ENCODE data around the gene TRPM2.

The TRPM2 gene

DNA sequence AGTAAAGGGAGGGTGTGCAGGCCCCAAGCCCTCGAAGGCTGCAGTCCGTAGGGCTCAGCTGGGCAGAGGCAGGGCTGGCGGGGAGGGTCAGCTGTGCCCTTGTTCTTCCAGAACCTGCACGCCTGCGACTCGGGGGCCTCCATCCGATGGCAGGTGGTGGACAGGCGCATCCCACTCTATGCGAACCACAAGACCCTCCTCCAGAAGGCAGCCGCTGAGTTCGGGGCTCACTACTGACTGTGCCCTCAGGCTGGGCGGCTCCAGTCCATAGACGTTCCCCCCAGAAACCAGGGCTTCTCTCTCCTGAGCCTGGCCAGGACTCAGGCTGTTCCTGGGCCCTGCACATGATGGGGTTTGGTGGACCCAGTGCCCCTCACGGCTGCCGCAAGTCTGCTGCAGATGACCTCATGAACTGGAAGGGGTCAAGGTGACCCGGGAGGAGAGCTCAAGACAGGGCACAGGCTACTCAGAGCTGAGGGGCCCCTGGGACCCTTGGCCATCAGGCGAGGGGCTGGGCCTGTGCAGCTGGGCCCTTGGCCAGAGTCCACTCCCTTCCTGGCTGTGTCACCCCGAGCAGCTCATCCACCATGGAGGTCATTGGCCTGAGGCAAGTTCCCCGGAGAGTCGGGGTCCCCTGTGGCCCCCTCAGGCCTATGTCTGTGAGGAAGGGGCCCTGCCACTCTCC, 88.3 kb downstream of the TRPM2 start:
- no peak overlapping the region for H3K4me3 ChIP-seq
- TF ChIP-seq, protein P1, sequence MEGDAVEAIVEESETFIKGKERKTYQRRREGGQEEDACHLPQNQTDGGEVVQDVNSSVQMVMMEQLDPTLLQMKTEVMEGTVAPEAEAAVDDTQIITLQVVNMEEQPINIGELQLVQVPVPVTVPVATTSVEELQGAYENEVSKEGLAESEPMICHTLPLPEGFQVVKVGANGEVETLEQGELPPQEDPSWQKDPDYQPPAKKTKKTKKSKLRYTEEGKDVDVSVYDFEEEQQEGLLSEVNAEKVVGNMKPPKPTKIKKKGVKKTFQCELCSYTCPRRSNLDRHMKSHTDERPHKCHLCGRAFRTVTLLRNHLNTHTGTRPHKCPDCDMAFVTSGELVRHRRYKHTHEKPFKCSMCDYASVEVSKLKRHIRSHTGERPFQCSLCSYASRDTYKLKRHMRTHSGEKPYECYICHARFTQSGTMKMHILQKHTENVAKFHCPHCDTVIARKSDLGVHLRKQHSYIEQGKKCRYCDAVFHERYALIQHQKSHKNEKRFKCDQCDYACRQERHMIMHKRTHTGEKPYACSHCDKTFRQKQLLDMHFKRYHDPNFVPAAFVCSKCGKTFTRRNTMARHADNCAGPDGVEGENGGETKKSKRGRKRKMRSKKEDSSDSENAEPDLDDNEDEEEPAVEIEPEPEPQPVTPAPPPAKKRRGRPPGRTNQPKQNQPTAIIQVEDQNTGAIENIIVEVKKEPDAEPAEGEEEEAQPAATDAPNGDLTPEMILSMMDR (IDR thresholded peaks at IDR 0.05) = no peak
- DNase-seq (ENCODE audit: low spot score) = no peak
- H3K27ac ChIP-seq = no peak overlapping the region

DNA sequence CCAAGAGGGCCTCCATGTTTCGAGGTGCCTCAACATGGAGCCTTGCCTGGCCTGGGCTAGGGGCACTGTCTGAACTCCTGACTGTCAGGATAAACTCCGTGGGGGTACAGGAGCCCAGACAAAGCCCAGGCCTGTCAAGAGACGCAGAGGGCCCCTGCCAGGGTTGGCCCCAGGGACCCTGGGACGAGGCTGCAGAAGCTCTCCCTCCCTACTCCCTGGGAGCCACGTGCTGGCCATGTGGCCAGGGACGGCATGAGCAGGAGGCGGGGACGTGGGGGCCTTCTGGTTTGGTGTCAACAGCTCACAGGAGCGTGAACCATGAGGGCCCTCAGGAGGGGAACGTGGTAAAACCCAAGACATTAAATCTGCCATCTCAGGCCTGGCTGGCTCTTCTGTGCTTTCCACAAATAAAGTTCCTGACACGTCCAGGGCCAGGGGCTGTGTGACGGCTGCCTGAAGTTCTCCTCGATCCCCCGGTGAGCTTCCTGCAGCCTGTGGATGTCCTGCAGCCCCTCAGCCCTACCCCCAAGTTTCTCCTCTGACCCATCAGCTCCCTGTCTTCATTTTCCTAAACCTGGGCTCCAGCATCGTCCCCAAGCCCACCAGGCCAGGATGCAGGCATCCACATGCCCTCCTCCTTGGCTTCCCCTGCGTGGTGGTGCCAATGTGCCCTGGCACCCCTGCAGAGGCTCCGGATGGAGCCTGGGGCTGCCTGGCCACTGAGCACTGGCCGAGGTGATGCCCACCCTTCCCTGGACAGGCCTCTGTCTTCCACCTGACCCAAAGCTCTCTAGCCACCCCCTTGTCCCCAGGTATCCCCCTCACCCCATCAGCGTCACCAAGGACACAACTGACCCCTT, 89.1 kb downstream of the TRPM2 start:
- DNase-seq (ENCODE audit: low spot score) = no peak
- no peak overlapping the region for H3K4me3 ChIP-seq
- TF ChIP-seq, protein P1 (IDR thresholded peaks at IDR 0.05) = no peak
- H3K27ac ChIP-seq = no peak overlapping the region

DNA sequence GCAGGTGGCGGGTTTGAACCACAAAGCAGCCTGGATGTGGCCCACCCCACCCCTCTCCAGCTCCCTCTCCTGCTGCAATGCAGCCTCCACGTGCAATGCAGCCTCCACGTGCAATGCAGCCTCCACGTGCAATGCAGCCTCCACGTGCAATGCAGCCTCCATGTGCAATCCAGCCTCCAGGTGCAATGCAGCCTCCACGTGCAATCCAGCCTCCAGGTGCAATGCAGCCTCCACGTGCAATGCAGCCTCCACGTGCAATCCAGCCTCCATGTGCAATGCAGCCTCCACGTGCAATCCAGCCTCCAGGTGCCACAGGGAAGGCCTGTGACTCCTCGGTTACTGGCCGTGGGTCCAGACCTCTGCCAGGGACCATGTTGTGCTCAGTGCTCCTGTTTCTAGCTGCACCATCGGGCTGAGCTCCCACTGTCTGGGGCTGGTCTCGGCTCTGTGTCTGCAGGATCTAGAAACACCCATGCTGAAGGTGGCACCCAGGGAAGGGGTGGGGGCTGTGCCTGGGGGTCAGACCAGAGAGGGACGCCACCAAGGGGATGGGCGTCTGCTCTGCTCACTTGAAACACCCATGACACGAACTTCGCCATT, 90.0 kb downstream of the TRPM2 start:
- Histone ChIP-seq H3K4me3 (no peak overlapping the region), H3K27ac (no peak overlapping the region)
- TF ChIP-seq, protein P1 (IDR thresholded peaks at IDR 0.05) = no peak
- no peak for DNase-seq (ENCODE audit: low spot score)

DNA sequence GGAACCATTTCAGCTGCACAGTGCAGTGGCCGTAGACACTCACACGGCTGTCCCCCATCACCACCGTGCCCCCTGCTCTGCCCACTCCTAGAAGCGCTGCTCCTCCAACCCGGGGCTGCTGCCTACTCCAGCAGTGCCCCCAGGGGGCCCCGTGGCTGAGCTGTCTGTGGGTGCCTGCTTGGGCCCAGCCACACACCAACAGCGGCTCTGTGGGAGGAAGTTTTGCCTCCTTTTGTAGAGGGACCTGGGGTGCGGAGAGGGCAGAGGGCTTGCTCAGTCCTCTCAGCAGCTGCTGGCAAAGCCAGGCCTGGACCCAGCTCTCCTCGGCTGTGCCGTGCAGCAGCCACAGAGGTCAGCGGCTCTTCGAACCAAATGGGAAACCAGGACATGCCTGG, 90.5 kb downstream of the TRPM2 start:
- Histone ChIP-seq H3K27ac (no peak overlapping the region), H3K4me3 (no peak overlapping the region)
- TF ChIP-seq, protein P1 (IDR thresholded peaks at IDR 0.05) = no peak
- no peak for DNase-seq (ENCODE audit: low spot score)

DNA sequence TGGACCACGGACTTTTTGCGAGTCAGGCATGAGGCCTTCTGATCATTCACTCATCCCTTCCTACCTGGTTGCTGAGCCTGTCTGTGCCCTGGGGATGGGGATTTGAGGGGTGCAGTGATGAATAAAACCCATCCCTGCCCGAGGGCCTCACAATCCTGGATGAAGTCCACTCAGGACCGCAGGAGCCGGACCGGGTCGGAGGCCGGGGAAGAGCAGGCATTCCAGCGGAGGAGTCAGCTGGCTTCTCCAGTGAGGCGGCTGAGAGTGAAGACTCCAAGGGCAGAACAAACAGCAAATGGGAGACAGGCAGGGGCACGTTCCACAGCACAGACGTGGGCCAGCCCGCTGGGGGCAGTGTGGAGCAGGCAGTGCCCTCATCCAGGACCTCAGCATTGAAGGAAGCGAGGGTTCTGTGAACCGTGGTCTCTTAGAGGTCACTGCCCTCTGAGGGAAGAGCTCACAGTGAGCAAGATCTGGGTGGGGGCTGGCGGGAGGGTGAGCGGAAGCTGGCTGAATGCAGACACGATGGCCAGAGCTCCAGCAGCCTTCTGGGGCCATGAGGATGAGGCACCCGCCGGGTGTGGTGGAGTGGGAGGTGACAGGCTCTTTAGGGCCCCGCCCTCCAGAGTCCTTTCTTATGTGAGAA, 91.0 kb downstream of the TRPM2 start:
- no peak overlapping the region for H3K27ac ChIP-seq
- TF ChIP-seq, protein P1 (IDR thresholded peaks at IDR 0.05) = no peak
- no peak for DNase-seq (ENCODE audit: low spot score)
- no peak overlapping the region for H3K4me3 ChIP-seq

DNA sequence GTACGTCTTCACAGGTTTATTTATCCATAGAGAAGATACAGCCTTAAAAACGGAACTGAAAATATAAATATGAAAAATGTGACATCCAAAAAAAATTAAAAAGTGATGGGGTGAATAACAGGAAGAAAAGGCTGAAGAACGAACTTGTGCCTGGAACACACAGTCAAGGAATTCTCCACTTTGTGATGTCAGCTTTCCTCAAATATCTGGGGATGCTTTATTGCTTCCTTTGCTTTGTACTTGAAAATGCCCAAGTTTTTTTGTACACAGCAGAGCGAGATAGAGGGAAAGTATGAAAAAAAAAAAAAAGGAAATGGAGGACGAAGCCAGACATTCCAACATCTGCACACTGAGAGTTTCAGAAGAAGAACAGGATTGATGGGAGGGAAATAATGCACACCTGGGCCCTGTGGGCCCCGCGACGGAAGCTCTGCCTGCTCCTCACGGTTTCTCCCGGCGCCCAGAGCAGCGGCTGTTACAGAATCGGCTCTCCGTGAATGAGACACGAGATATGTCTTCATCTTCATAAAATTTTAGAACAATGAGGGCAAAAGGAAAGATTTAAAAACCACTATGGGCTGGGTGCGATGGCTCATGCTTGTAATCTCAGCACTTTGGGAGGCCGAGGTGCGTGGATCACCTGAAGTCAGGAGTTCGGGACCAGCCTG, 91.9 kb downstream of the TRPM2 start:
- TF ChIP-seq, protein P1 (IDR thresholded peaks at IDR 0.05) = no peak
- Histone ChIP-seq H3K4me3 (no peak overlapping the region), H3K27ac (no peak overlapping the region)
- DNase-seq (ENCODE audit: low spot score) = no peak

All from coronary artery (tissue), 2 donors.